Measurements from ENCODE around the gene MICU2. TPM values are rescaled to one million over a fixed set of nuclear protein-coding genes. Genes with fewer than 3 reads are reported as not detected.

The MICU2 gene
- total RNA-seq, 1 experiment from 2014 or later = 21.8 TPM

- CTCF ChIA-PET = interaction anchor here (0.6 to 0.9 kb wide), 2 partner anchors 9 to 95 kb away, joined by 3 to 4 read pairs; no protein-coding TSS in a partner anchor
- Mint-ChIP-seq H3K36me3 (ENCODE audit: insufficient read depth, unreplicated experiment) (peaks cover 6% of the 10 kb centered on the region), H3K4me1 (ENCODE audit: insufficient read depth, unreplicated experiment) (no peaks in the 10 kb centered on the region), H3K4me3 (ENCODE audit: unreplicated experiment) (no peak overlapping the region), H3K27me3 (ENCODE audit: insufficient read depth, unreplicated experiment) (no peaks in the 10 kb centered on the region), H3K9me3 (ENCODE audit: unreplicated experiment) (peaks cover 7% of the 10 kb centered on the region), H3K27ac (ENCODE audit: low read depth, unreplicated experiment) (no peak overlapping the region)
- DNase-seq (ENCODE audit: unreplicated experiment) = no peak
- TF ChIP-seq CTCF (IDR thresholded peaks at IDR 0.05; ENCODE audit: unreplicated experiment) = no peak
- intact Hi-C loops (cut with micrococcal nuclease) = no loop called here
- no TSS peak for BruUV-seq (replicated peaks)
- POLR2A ChIA-PET = no interaction called here
Measured at GRCh38 chr13:21486322-21486721, 117.6 kb downstream of the MICU2 start.

GRCh38 chr13:21483748-21484147, 120.2 kb downstream of the MICU2 start:
- POLR2A ChIA-PET = no interaction called here
- peaks cover 6% of the 10 kb centered on the region for H3K4me1 Mint-ChIP-seq (ENCODE audit: insufficient read depth, unreplicated experiment)

GRCh38 chr13:21481359-21481758, 122.6 kb downstream of the MICU2 start:
- Mint-ChIP-seq H3K4me1 (ENCODE audit: insufficient read depth, unreplicated experiment) (peaks cover 16% of the 10 kb centered on the region), H3K36me3 (ENCODE audit: insufficient read depth, unreplicated experiment) (no peaks in the 10 kb centered on the region), H3K4me3 (ENCODE audit: unreplicated experiment) (no peak overlapping the region), H3K9me3 (ENCODE audit: unreplicated experiment) (no peaks in the 10 kb centered on the region), H3K27ac (ENCODE audit: low read depth, unreplicated experiment) (no peak overlapping the region), H3K27me3 (ENCODE audit: insufficient read depth, unreplicated experiment) (no peaks in the 10 kb centered on the region)
- intact Hi-C loops (cut with micrococcal nuclease) = no loop called here
- no TSS peak for BruUV-seq (replicated peaks)
- ChIA-PET CTCF (interaction anchor here (0.5 to 4.7 kb wide), 6 partner anchors 31 to 538 kb away, joined by 3 to 37 read pairs (median 4); no protein-coding TSS in a partner anchor), POLR2A (no interaction called here)
- no peak for DNase-seq (ENCODE audit: unreplicated experiment)
- no peak for TF ChIP-seq CTCF (IDR thresholded peaks at IDR 0.05; ENCODE audit: unreplicated experiment)

More at GRCh38 chr13:21483748-21484147, 120.2 kb downstream of the MICU2 start:
- Mint-ChIP-seq H3K4me3 (ENCODE audit: unreplicated experiment) (no peak overlapping the region), H3K9me3 (ENCODE audit: unreplicated experiment) (peaks cover 7% of the 10 kb centered on the region), H3K27ac (ENCODE audit: low read depth, unreplicated experiment) (no peak overlapping the region), H3K36me3 (ENCODE audit: insufficient read depth, unreplicated experiment) (no peaks in the 10 kb centered on the region), H3K27me3 (ENCODE audit: insufficient read depth, unreplicated experiment) (no peaks in the 10 kb centered on the region)
- no TSS peak for BruUV-seq (replicated peaks)
- TF ChIP-seq CTCF (IDR thresholded peaks at IDR 0.05; ENCODE audit: unreplicated experiment) = no peak
- DNase-seq (ENCODE audit: unreplicated experiment) = no peak
- intact Hi-C loops (cut with micrococcal nuclease) = no loop called here
- CTCF ChIA-PET = no interaction called here

GRCh38 chr13:21478881-21479808, 124.8 kb downstream of the MICU2 start:
- Mint-ChIP-seq H3K4me3 (ENCODE audit: unreplicated experiment) (peak overlapping the region; percentile 28), H3K27ac (ENCODE audit: low read depth, unreplicated experiment) (peak overlapping the region; percentile 84), H3K36me3 (ENCODE audit: insufficient read depth, unreplicated experiment) (no peaks in the 10 kb centered on the region), H3K9me3 (ENCODE audit: unreplicated experiment) (no peaks in the 10 kb centered on the region), H3K4me1 (ENCODE audit: insufficient read depth, unreplicated experiment) (peaks cover 16% of the 10 kb centered on the region), H3K27me3 (ENCODE audit: insufficient read depth, unreplicated experiment) (no peaks in the 10 kb centered on the region)
- intact Hi-C loops (cut with micrococcal nuclease) = loop anchor here (1.0 to 5.0 kb wide), 6 partner anchors 142 to 1287 kb away; partner anchors contain the start of gene GJB2
- peak; percentile 57 for TF ChIP-seq CTCF (IDR thresholded peaks at IDR 0.05; ENCODE audit: unreplicated experiment)
- peak; percentile 76 for DNase-seq (ENCODE audit: unreplicated experiment)
- ChIA-PET POLR2A (interaction anchor here (1.2 to 2.0 kb wide), 3 partner anchors 17 to 302 kb away, joined by 3 to 7 read pairs (median 4); no protein-coding TSS in a partner anchor), CTCF (interaction anchor here (0.6 to 4.7 kb wide), 25 partner anchors 11 to 1317 kb away, joined by 3 to 37 read pairs (median 5); partner anchors contain the start of genes MRPL57, SKA3 and ZDHHC20)
- no TSS peak for BruUV-seq (replicated peaks)
